Stimulated activated CD8-positive, alpha-beta memory T cell treated with anti-CD3 and anti-CD28 coated beads, Interleukin-7, amount 100 ng/mL, for 4 hours (primary cell): ENCODE measurements around the gene CTSS.
"Not testable (repeated sequence)": the region's sequence is repeated elsewhere in the genome, so short reads cannot be mapped to it uniquely, and the experiment has no call there.

Experiments used
- DNase-seq, 2 donors: peaks; one replicate each; pipeline ENCODE4 v3.0.0-alpha.2; 2020; ENCODE audit warnings: low read depth in 2 of 2

Gene CTSS

DNA sequence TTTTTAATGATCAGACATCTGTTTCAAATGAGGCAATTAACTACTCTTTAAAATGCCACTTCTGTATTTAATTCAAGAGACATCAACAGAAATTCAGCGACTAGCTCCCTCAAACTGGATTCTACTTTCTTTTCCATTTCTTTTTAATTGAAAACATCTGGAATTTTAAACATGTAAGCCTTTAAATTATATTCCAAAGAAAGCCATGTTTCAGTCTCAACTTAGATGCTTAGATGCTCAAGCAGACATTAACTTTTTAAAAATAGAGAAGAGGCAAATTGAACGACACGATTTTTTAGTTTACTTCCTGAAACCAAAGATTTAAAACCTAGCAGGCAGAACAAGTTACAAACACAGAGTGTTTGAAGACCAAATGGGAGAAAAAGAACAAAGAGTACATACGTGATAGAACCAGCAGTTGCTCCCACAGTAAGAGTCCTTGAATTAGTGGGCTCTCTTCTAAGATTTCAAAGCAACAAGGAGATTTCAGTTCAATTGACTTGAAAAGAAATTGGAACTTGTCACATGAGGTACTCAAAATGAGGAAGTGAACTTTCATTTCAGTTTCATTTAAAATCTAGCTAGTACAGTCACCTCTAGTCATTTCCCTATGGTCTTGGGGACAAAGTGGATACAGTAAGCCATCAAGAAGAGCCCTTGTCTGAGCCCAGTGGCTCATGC lies at the start of gene CTSS:
CTSS (minus strand) TSS at position 483 of the 681 bp plus-strand sequence. CDS start 1,015 bp downstream, outside the sequence.
- no peak for DNase-seq

DNA sequence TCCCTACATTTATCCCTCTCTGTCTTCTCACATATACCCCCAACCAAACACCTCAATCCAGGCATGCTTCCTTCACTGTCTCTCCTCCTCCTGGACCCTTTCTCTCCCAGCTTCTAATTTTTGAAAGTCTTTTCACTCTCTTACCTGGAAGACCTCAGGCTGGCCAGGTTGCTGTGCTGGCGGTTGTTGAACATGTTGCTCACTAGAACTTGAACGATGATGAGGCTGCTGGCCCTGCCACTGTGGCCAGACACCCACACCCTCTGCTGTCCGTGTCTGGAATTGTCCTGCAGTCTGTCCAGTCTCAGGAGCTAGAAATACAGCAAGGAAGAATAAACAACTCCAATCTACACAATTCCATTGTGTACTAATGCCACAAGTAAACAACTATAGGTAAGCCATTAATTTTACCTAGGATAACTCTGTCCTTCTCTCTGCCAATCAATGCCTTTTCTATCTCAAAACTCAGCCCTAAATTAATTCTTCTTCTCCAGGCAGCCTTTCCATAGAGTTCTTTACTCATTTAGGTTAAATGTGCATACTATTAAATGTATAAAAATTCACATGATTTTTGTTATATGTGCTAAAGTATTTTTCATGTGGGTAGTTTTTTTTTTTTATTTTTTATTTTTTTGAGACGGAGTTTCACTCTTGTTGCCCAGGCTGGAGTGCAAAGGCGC lies 47.6 kb upstream of the CTSS start:
- no peak for DNase-seq

GRCh38 chr1:150810958-150811659 lies 45.5 kb upstream of the CTSS start:
- DNase-seq: no peak

- DNase-seq: no peak
Measured at GRCh38 chr1:150809651-150810050, 44.1 kb upstream of the CTSS start.

DNA sequence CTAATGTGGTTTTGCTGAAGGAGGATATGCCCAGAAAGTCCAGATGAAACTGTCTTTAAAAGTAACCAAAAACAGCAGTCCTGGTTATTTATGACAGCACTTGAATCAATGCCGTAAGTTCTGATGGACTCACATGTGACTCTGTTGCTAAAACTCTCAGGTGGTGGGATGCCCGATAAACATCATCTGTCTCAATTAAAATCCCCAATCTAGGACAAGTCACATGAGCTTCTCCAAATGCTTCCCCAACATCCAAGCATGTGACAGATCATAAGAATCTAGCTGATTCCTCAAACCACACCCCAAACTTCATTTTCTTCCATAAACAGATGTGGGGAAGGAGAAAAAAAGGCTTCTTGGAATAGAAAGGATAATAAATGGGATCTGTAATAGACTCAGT lies 43.3 kb upstream of the CTSS start:
- DNase-seq: no peak

DNA sequence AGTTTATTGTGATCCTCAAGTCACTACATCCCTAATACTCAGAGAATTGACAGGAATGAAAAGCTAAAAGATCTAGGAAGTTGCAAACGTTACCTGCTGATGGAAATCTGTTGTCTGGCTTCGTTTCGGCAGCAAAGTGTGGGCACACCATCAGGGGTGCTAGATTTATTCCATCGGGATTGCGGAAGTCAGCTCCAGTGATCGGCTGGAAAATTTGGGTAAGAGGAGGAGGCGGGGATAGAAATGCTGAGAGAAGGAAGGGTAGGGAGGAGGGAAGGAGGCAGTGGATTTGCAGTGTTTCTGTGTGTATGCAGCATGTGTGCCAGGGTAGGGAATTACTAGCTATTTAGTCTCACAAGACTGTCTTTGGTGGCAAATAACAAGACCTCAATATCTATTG lies 42.5 kb upstream of the CTSS start, which contains the start of gene CTSK:
CTSK (minus strand) TSS at position 140 of the 400 bp plus-strand sequence. CDS start 1,455 bp downstream, outside the sequence.
- no peak for DNase-seq

- DNase-seq: no peak
Measured at GRCh38 chr1:150807249-150808023, 41.9 kb upstream of the CTSS start.

- DNase-seq: no peak
Measured at GRCh38 chr1:150805899-150806298, 40.3 kb upstream of the CTSS start.

DNA sequence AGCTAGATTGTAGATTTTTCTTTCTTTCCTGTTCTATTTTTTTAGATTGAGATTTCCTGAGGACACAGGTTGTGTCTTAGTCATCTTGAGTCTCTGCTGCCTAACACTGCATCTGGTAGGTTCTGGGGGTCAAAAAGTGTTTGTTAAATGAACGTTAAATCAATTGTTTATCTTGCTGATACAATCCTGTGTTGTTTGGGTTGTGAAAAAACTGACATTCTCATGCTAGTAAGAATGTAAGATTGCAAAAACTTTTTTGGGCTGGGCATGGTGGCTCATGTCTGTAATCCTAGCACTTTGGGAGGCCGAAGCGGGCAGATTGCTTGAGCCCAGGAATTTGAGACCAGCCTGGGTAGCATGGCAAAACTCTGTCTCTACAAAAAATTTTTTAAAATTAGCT lies 39.1 kb upstream of the CTSS start:
- DNase-seq: no peak

- DNase-seq: no peak
Measured at GRCh38 chr1:150799089-150799488, 33.5 kb upstream of the CTSS start.

DNA sequence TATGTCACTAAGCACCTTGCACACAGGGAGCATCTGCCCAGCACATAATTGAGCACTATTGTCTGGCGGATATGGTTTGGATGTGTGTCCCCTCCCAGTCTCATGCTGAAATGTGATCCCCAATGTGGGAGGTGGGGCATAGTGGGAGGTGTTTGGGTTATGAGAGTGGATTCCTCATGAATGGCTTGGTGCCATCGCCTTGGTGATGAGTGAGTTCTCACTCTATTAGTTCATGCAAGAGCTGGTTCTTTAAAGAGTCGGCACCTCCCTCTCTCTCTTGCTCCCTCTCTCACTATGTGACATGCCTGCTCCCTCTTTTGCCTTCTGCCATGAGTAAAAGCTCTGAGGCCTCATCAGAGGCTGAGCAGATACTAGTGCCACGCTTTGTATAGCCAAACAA lies 32.9 kb upstream of the CTSS start:
- no peak for DNase-seq

GRCh38 chr1:150796374-150796773 lies 30.8 kb upstream of the CTSS start:
- DNase-seq: no peak

GRCh38 chr1:150793778-150794177 lies 28.2 kb upstream of the CTSS start:
- not testable (repeated sequence) for DNase-seq

DNA sequence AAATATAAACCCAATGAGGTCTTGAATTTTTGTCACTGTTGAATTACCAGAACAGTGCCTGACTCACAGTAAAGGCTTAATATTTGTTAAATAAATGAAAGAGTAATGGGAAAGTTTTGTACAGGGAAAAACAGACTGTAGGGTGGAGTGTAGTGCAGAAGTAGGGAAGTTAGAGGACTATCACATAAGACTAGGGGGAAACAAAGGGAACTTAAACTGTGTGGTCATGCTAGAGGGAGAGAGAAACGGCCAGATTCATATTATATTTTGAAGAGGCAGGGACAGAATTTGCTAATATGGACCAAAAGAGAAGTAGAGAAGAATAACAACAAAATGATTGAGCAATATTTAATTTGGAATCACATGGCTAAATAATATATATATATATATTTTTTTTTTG lies 27.6 kb upstream of the CTSS start:
- no peak for DNase-seq

DNA sequence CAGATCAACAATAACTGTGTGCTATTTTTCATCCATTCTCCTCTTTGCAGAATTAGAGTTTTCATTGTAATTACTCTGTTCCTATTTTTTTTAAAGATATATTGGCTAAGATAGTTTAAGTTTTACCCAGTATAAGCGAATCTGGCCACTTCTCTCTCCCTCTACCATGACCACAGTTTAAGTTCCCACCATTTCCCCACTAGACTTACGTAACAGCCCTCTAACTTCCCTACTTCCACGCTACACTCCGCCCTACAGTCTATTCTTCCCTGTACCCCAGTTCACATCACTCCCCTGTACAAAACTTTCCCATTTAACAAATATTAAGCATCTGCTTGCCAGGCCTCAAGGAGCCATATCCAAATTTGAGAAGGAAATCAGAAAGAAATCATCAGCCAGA lies 26.0 kb upstream of the CTSS start:
- DNase-seq: no peak

DNA sequence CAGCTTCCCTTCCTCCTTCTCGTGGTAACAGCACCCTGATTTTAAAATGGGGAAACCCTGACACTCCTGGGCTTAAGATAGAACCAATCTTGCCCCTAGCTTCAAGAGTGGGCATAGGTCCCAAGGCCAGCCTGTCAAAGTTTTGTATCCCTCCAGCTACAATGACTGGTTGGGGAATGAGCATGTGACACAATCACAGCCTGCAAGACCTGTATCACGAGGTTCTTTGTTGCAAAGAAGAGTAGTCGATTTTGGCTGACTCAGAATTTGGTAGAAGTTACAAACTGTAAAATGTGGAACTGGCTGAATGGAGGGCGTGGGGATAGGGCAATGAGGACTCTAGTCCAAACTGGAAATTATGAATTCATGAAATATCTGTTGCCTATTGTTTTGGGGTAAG lies 23.8 kb upstream of the CTSS start:
- DNase-seq: no peak

GRCh38 chr1:150788946-150789345 lies 23.4 kb upstream of the CTSS start:
- DNase-seq: no peak

DNA sequence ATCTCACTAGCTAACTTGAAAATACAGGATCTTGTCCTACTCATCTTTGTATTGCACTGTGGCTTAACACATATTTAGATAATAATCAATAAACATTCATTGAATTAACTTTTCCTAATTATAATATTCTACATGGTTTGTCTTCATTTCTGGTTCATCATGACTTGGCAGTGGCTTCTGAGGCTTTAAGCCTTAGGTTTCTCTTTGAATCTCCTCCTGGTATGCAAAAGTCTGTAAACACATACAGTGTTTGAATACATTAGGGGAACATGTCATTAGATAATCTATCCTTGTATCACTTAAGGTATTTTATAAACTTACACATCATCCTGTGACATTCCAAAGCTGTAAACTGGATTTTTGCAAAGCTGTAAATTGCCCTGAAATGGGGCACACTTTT lies 21.9 kb upstream of the CTSS start:
- DNase-seq: no peak

GRCh38 chr1:150780510-150780909 lies 14.9 kb upstream of the CTSS start:
- DNase-seq: no peak

DNA sequence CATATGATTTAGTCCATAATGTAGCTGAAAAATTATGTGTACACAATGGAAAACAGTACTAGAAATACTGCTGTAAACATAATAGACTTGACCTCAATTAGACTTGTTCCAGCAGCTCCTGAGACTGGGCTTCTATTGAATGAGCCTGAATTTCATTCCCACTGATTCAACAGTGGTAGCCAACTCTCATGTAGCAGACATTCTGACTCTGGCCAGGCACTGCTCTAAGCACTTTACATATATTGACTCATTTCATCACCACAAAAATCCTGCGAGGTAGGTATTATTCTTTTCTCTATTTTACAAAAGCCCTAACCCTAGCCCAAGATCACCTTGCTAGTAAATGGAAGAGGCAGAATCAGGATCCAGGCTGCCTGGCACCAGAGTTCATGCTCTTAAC lies 12.8 kb upstream of the CTSS start:
- DNase-seq: no peak

GRCh38 chr1:150777544-150777943 lies 12.0 kb upstream of the CTSS start:
- no peak for DNase-seq

DNA sequence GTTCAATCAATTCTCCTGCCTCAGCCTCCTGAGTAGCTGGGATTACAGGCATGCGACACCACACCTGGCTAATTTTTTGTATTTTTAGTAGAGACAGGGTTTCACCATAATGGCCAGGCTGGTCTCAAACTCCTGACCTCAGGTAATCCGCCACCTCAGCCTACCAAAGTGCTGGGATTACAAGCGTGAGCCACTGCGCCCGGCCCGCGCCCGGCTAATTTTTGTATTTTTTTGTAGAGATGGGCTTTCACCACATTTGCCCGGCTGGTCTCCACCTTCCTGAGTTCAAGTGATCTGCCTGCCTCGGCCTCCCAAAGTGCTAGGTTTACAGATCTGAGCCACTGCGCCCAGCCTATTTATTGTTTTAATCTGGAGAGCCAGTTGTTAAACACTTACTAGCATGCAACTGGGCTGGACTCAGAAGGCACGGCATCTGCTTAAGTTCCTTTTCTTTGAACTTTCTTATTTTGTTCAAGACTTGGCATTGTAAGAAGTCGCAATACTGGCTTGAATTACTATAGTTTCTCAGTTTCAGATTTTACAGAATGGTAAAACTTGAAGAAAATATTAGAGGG lies 10.4 kb upstream of the CTSS start:
- DNase-seq: not testable (repeated sequence)
